RPMI8226 (cell line): ENCODE results near the gene MIA.
"Not testable (repeated sequence)": the region's sequence is repeated elsewhere in the genome, so short reads cannot be mapped to it uniquely, and the experiment has no call there.

Source experiments
- DNase-seq: peaks from one replicate; pipeline ENCODE4 v3.0.0-alpha.2; 2015

MIA gene

GRCh38 chr19:40825460-40826095 lies 50.3 kb downstream of the MIA start:
- DNase-seq, result not testable (repeated sequence)

GRCh38 chr19:40826312-40826698 lies 51.0 kb downstream of the MIA start:
- not testable (repeated sequence) for DNase-seq

GRCh38 chr19:40826699-40827385 lies 51.5 kb downstream of the MIA start:
- DNase-seq, result not testable (repeated sequence)
